Fibroblast of lung (primary cell): Measurements from ENCODE around the gene PSMD13.

ENCODE experiments used
- EZH2 ChIP-seq: IDR thresholded peaks from 2 replicates; pipeline ENCODE4 v1.5.1; 2012; ENCODE audit warnings: low read length, control low read depth, mild to moderate bottlenecking; ENCODE audit errors: missing control alignments
- TF ChIP-seq, protein P1 (sequence below), 2 donors: IDR thresholded peaks in 1 of 2; conservative IDR thresholded peaks in 1 of 2; 1 replicate in 1 of 2; 2 replicates in 1 of 2; pipeline ENCODE4 v1.5.1; 2011 to 2012; ENCODE audit warnings: low read length in 2 of 2, control low read depth in 1 of 2, inconsistent platforms in 1 of 2, low read depth in 1 of 2, mild to moderate bottlenecking in 1 of 2

DNA sequence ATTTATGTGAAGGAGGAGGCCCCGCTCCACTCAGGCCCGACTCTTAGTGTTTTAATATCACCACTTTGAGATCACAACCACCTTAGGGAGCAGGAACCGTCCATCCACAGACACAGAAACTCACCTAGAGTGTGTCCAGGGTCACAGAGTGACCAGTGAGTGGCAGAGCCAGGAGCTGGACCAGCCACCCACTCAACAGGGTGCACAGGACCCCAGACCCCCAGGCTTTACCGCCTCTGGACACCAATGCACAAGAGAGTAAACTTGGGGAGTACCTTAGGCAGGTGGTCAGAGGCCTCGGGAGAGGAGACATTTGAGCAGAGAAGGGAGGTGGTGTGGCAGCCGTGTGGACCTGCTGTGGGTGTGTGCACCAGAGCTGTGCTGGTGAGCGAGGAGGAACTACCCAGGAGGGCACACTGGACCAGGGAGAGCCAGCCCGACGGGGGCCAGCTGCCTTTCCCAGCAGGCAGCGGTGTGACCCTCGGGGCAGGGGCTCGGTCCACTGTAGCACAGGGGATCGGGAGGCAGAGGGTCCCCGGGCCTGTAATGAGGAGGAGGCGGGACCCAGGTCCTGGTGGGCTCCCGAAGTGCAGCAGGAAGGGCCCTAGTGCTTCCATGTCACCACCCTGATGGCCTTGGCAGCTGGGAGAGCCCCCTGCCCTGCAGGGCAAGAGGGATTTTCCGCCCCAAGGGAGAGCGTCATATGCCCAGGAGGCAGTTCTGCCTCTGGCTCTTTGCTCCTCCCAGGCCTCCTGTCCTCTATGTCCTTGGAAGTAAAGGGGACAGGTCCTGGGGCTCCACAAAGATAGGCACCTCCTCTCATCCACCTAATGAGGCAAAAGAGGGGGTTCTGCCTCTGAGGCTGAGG, 33.9 kb downstream of the PSMD13 start:
- TF ChIP-seq EZH2, result no peak
- TF ChIP-seq, protein P1, sequence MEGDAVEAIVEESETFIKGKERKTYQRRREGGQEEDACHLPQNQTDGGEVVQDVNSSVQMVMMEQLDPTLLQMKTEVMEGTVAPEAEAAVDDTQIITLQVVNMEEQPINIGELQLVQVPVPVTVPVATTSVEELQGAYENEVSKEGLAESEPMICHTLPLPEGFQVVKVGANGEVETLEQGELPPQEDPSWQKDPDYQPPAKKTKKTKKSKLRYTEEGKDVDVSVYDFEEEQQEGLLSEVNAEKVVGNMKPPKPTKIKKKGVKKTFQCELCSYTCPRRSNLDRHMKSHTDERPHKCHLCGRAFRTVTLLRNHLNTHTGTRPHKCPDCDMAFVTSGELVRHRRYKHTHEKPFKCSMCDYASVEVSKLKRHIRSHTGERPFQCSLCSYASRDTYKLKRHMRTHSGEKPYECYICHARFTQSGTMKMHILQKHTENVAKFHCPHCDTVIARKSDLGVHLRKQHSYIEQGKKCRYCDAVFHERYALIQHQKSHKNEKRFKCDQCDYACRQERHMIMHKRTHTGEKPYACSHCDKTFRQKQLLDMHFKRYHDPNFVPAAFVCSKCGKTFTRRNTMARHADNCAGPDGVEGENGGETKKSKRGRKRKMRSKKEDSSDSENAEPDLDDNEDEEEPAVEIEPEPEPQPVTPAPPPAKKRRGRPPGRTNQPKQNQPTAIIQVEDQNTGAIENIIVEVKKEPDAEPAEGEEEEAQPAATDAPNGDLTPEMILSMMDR (conservative IDR thresholded peaks at IDR 0.05 in 1 of 2, IDR thresholded peaks at IDR 0.05 in 1 of 2; ENCODE audit: low read depth in 1 of 2, low read length in 2 of 2), result no peak
